Measurements from ENCODE around the gene TMEM63C. TPM values are rescaled to one million over a fixed set of nuclear protein-coding genes. Genes with fewer than 3 reads are reported as not detected.

Gene TMEM63C
- total RNA-seq, 1 donor from 2014 or later: 6.6 TPM

DNA sequence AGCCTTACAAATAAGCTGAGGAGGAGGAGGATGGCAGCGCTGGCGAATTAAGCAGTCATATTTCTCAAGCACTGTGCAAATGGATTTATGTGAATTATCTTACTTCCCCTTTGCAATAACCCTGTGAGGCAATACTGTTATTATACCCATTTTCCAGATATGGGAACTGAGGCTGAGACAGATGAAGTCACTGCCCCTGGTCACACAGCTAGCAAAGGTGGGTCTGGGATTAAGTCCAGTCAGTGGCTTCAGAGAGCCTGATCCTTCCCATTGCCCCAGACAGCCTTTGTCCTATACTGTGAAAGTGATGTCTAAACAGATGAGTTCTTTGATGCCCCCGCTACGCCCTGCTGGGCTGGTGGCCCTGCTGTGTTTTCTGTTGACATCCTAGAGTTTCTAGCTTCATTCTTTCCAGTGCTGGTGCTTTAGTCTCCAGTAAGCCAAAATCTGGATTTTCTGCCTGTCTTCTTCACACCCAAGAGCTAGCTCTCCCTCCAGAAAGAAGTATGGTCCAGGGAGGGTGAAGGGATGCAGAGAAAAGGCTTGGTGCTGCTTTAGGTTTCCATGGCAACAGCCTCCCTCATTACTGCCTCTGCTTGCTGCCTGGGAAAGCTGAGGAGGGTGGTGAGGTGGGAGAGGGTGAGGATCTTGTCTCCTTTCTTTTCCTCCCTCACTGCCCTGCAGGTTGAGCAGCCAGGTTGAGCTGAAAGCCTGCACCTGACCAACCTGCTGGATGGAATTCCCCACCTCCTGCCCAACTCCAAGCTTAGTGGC, 30.7 kb downstream of the TMEM63C start:
- Mint-ChIP-seq H3K36me3 (ENCODE audit: low read depth, unreplicated experiment) (peaks cover 8% of the 10 kb centered on the region), H3K9me3 (ENCODE audit: unreplicated experiment) (peaks cover 5% of the 10 kb centered on the region), H3K4me1 (ENCODE audit: unreplicated experiment) (peaks cover 17% of the 10 kb centered on the region), H3K27ac (ENCODE audit: unreplicated experiment) (no peak overlapping the region), H3K4me3 (ENCODE audit: unreplicated experiment) (no peak overlapping the region), H3K27me3 (ENCODE audit: unreplicated experiment) (peaks cover 6% of the 10 kb centered on the region)
- no peak for DNase-seq (ENCODE audit: low spot score)
- TF ChIP-seq CTCF (IDR thresholded peaks at IDR 0.05; ENCODE audit: unreplicated experiment): no peak

GRCh38 chr14:77212943-77213678, 31.5 kb downstream of the TMEM63C start:
- peak; percentile 73 for DNase-seq (ENCODE audit: low spot score)
- H3K4me1 Mint-ChIP-seq (ENCODE audit: unreplicated experiment): peaks cover 14% of the 10 kb centered on the region
- peak; percentile 51 for TF ChIP-seq CTCF (IDR thresholded peaks at IDR 0.05; ENCODE audit: unreplicated experiment)
- H3K36me3 Mint-ChIP-seq (ENCODE audit: low read depth, unreplicated experiment): peaks cover 8% of the 10 kb centered on the region
- H3K4me3 Mint-ChIP-seq (ENCODE audit: unreplicated experiment): no peak overlapping the region
- H3K9me3 Mint-ChIP-seq (ENCODE audit: unreplicated experiment): peaks cover 5% of the 10 kb centered on the region
- peaks cover 3% of the 10 kb centered on the region for H3K27me3 Mint-ChIP-seq (ENCODE audit: unreplicated experiment)
- no peak overlapping the region for H3K27ac Mint-ChIP-seq (ENCODE audit: unreplicated experiment)

GRCh38 chr14:77213679-77214016, 32.0 kb downstream of the TMEM63C start:
- peaks cover 10% of the 10 kb centered on the region for H3K4me1 Mint-ChIP-seq (ENCODE audit: unreplicated experiment)
- DNase-seq (ENCODE audit: low spot score): no peak
- H3K27ac Mint-ChIP-seq (ENCODE audit: unreplicated experiment): no peak overlapping the region
- no peak overlapping the region for H3K4me3 Mint-ChIP-seq (ENCODE audit: unreplicated experiment)
- no peak for TF ChIP-seq CTCF (IDR thresholded peaks at IDR 0.05; ENCODE audit: unreplicated experiment)
- peaks cover 5% of the 10 kb centered on the region for H3K9me3 Mint-ChIP-seq (ENCODE audit: unreplicated experiment)
- H3K27me3 Mint-ChIP-seq (ENCODE audit: unreplicated experiment): peaks cover 3% of the 10 kb centered on the region
- H3K36me3 Mint-ChIP-seq (ENCODE audit: low read depth, unreplicated experiment): peaks cover 8% of the 10 kb centered on the region

GRCh38 chr14:77214216-77214615, 32.6 kb downstream of the TMEM63C start:
- H3K36me3 Mint-ChIP-seq (ENCODE audit: low read depth, unreplicated experiment): peaks cover 8% of the 10 kb centered on the region
- no peak for DNase-seq (ENCODE audit: low spot score)
- TF ChIP-seq CTCF (IDR thresholded peaks at IDR 0.05; ENCODE audit: unreplicated experiment): no peak
- peaks cover 5% of the 10 kb centered on the region for H3K9me3 Mint-ChIP-seq (ENCODE audit: unreplicated experiment)
- no peak overlapping the region for H3K4me3 Mint-ChIP-seq (ENCODE audit: unreplicated experiment)
- H3K27ac Mint-ChIP-seq (ENCODE audit: unreplicated experiment): no peak overlapping the region
- H3K27me3 Mint-ChIP-seq (ENCODE audit: unreplicated experiment): peaks cover 3% of the 10 kb centered on the region
- H3K4me1 Mint-ChIP-seq (ENCODE audit: unreplicated experiment): peaks cover 10% of the 10 kb centered on the region

DNA sequence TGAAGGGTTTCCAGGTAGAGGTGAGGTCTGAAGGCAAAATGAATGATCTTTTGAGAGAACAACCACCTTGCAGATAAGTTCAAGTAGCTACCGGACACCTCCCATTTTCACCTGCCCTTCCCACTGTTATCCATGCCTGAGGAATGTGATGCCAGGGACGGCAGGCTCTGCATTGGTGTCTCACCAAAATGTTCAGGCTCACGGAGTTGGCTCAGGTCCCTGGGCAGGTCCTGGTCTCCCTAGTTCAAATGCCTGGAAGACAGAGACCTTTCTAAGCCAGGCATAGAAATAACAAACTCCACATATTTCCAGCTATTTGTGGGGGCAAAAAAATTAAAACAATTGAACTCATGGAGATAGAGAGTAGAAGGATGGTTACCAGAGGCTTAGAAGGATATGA, 36.0 kb downstream of the TMEM63C start:
- H3K4me3 Mint-ChIP-seq (ENCODE audit: unreplicated experiment): no peak overlapping the region
- peaks cover 9% of the 10 kb centered on the region for H3K27me3 Mint-ChIP-seq (ENCODE audit: unreplicated experiment)
- no peak overlapping the region for H3K27ac Mint-ChIP-seq (ENCODE audit: unreplicated experiment)

More for the DNA sequence above, 36.0 kb downstream of the TMEM63C start:
- peaks cover 5% of the 10 kb centered on the region for H3K9me3 Mint-ChIP-seq (ENCODE audit: unreplicated experiment)
- no peak for DNase-seq (ENCODE audit: low spot score)
- TF ChIP-seq CTCF (IDR thresholded peaks at IDR 0.05; ENCODE audit: unreplicated experiment): no peak
- H3K36me3 Mint-ChIP-seq (ENCODE audit: low read depth, unreplicated experiment): peaks cover 8% of the 10 kb centered on the region
- peaks cover 13% of the 10 kb centered on the region for H3K4me1 Mint-ChIP-seq (ENCODE audit: unreplicated experiment)
